Spleen (tissue), 11 donors: Measurements from ENCODE around the gene TUT7. TPM values are rescaled to one million over a fixed set of nuclear protein-coding genes. Genes with fewer than 3 reads are reported as not detected.

Source experiments
- DNase-seq: peaks from one replicate; pipeline ENCODE4 v3.0.0-alpha.2; 2020
- H3K27ac ChIP-seq, 8 donors: fragments of 200-600 bp; sonication (generic) in 7 of 8; 1 replicate in 4 of 8; 2 replicates in 4 of 8; pipeline versions ENCODE4 v1.5.0 to v1.8.0; 2016 to 2021; ENCODE audit warnings: inconsistent platforms in 4 of 8, mild to moderate bottlenecking in 4 of 8, moderate library complexity in 1 of 8
- H3K27me3 ChIP-seq, 7 donors: fragments of 200-600 bp; sonication (generic) in 6 of 7; replicated peaks in 1 of 7; 1 replicate in 4 of 7; 2 replicates in 3 of 7; pipeline versions ENCODE4 v1.5.0 to v1.8.0; 2016 to 2021; ENCODE audit warnings: inconsistent platforms in 3 of 7, mild to moderate bottlenecking in 1 of 7
- H3K36me3 ChIP-seq, 6 donors: fragments of 200-600 bp; sonication (generic) in 5 of 6; 1 replicate in 4 of 6; 2 replicates in 2 of 6; pipeline versions ENCODE4 v1.5.0 to v1.8.0; 2016 to 2021; ENCODE audit warnings: inconsistent platforms in 2 of 6
- H3K4me1 ChIP-seq, 6 donors: fragments of 200-600 bp; sonication (generic) in 5 of 6; 1 replicate in 3 of 6; 2 replicates in 3 of 6; pipeline versions ENCODE4 v1.5.0 to v1.8.0; 2016 to 2021; ENCODE audit warnings: inconsistent platforms in 3 of 6
- H3K4me3 ChIP-seq, 8 donors: fragments of 200-600 bp; sonication (generic) in 7 of 8; 1 replicate in 4 of 8; 2 replicates in 4 of 8; pipeline versions ENCODE4 v1.5.0 to v1.8.0; 2016 to 2021; ENCODE audit warnings: inconsistent platforms in 4 of 8, mild to moderate bottlenecking in 4 of 8, moderate library complexity in 2 of 8
- H3K9me3 ChIP-seq, 8 donors: fragments of 200-600 bp; sonication (generic) in 7 of 8; 1 replicate in 4 of 8; 2 replicates in 4 of 8; pipeline versions ENCODE4 v1.5.0 to v1.8.0; 2016 to 2021; ENCODE audit warnings: inconsistent platforms in 4 of 8
- CTCF ChIP-seq, 11 experiments: fragments of 200-600 bp in 7 of 11; fragments of 450-650 bp in 4 of 11; sonication (generic) in 4 of 11; IDR thresholded peaks in 8 of 11; conservative IDR thresholded peaks in 3 of 11; 1 replicate in 7 of 11; 2 replicates in 4 of 11; pipeline versions ENCODE4 v1.4.0 to v1.8.0; 2016 to 2021; ENCODE audit warnings: antibody characterized with exemption in 11 of 11, inconsistent platforms in 4 of 11, mild to moderate bottlenecking in 1 of 11
- POLR2A ChIP-seq, 3 donors: fragments of 450-650 bp; IDR thresholded peaks; one replicate each; pipeline ENCODE4 v1.5.1; 2017; ENCODE audit warnings: antibody characterized with exemption in 3 of 3, mild to moderate bottlenecking in 1 of 3
- POLR2AphosphoS5 ChIP-seq, 3 donors: sonication (generic); formaldehyde crosslinking; IDR thresholded peaks; one replicate each; pipeline ENCODE4 v1.5.1; 2017; ENCODE audit warnings: antibody characterized with exemption in 3 of 3
- WGBS, 5 donors: extraction: QIAGEN DNeasy Blood & Tissue Kit in 3 of 5; methylation state at CpG; one replicate each; pipeline versions ENCODE4 v1.1.5 to v1.1.7; 2013 to 2018; 5-methylcytosine and 5-hydroxymethylcytosine counted together
- intact Hi-C: fragments of 100-400 bp; cut with DNase I; formaldehyde crosslinking; loops from one replicate; pipeline ENCODE4 v1.15.0; 2023; ENCODE audit warnings: low total_unique reads
- polyA plus RNA-seq, 3 donors: library from polyadenylated mRNA; stranded (reverse); fragments of 200-250 nt; gene quantifications; one replicate each; pipeline ENCODE4 v1.2.1, GENCODE V29; 2013
- total RNA-seq, 7 donors: library from RNA; depleted of rRNA in 3 of 7; stranded (reverse); fragments of >200 nt in 3 of 7; fragmentation: NEBNext Ultra II Directional in 4 of 7; extraction: Animal tissue kit (Norgen Biotek cat#: 25700) in 4 of 7; gene quantifications; one replicate each; pipeline versions ENCODE4 v1.1.0 to v1.2.1, GENCODE V29; 2016 to 2021
- donor health status: healthy with polysubstance abuse.
- donor health status: DM: no; HTN: no; CAD: no; lungs with moderate emphysema.
- donor health status: DM: no; HTN: no; CAD: no.
- donor health status: Bipolar disorder and iron deficiency.
- donor health status: healthy.
- donor health status: DM: no; HTN: no; CAD: no.
- donor health status: DM: yes; HTN: yes; CAD: no.

TUT7 gene
- total and polyA plus RNA-seq, 10 donors = 17.9 to 119 (median 58.8) TPM

DNA sequence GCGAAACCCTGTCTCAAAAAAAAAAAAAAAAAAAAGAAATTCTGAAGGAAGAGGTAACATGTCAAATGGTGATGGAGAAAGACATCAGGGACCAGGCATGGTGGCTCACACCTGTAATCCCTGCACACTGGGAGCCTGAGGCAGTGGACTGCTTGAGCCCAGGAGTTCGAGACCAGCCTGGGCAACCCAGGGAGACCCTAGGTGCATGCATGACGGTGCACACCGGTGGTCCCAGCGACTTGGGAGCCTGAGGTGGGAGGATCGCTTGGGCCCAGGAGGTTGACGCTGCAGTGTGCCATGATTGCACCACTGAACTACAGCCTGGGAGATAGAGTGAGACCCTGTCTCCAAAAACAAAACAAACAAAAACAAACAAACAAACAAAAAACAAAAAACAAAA, 73.6 kb downstream of the TUT7 start:
- peak; percentile 80 for DNase-seq
- Histone ChIP-seq H3K36me3 (peaks cover 0 to 13% (median 0%) of the 10 kb centered on the region in 6 donors), H3K9me3 (no peaks in the 10 kb centered on the region), H3K27ac (no peak overlapping the region), H3K4me3 (peak overlapping the region in 1 of 8 donors; percentile 86), H3K27me3 (no peaks in the 10 kb centered on the region), H3K4me1 (peaks cover 20 to 86% (median 50%) of the 10 kb centered on the region in 6 donors)
- intact Hi-C loops = no loop called here
- 93 to 98% (median 94%) methylated on average over 6 to 7 of the region's 7 CpGs for WGBS, 5 donors
- TF ChIP-seq POLR2AphosphoS5 (IDR thresholded peaks at IDR 0.05) (no peak), POLR2A (IDR thresholded peaks at IDR 0.05) (no peak), CTCF (IDR thresholded peaks at IDR 0.05 in 8 of 11, conservative IDR thresholded peaks at IDR 0.05 in 3 of 11) (no peak)

DNA sequence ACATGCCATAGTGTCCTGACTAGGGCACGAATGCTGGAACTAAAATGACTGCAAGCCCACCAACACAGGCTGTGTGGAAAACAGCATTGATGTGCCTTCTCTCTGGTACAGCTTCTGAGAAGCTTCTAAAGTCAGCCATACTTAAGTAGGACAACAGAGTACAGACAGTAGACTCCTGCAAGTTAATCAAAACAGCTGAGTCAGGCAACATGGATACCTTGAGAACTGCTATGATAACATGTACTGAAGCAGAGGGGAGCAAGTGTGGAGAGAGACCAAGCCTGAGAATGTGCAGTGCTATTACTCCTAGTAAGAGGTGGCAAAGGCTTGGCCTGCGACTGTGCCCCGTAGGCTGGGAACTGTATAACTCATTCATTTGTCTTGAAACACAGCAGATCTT, 74.4 kb downstream of the TUT7 start:
- DNase-seq = no peak
- WGBS, 5 donors = 93 to 99% (median 98%) methylated on average over 3 of the region's 3 CpGs
- Histone ChIP-seq H3K36me3 (peaks cover 0 to 13% (median 0%) of the 10 kb centered on the region in 6 donors), H3K27me3 (no peaks in the 10 kb centered on the region), H3K9me3 (no peaks in the 10 kb centered on the region), H3K4me3 (no peak overlapping the region), H3K4me1 (peaks cover 20 to 86% (median 50%) of the 10 kb centered on the region in 6 donors), H3K27ac (no peak overlapping the region)
- intact Hi-C loops = no loop called here
- no peak for TF ChIP-seq POLR2A (IDR thresholded peaks at IDR 0.05)
- TF ChIP-seq CTCF (IDR thresholded peaks at IDR 0.05 in 8 of 11, conservative IDR thresholded peaks at IDR 0.05 in 3 of 11) = no peak
- TF ChIP-seq POLR2AphosphoS5 (IDR thresholded peaks at IDR 0.05) = no peak

DNA sequence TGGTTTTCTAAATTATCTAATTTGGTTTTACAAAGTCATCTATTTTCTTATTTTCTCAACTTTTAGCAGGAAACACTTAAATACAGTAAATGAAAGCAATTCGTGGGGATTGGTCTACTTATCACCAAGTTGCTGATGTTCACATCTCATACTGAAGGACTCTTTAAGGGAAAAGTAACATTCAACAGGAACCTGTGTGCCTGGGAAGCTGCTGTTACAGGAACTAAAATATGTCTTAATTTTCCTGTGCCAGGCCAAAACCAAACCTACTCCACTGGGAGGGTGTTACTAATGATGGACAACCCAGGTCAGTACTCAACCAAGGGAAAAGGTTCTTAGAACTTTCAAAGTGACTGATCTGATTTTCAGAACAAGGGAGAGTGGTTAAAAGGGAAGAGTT, 77.1 kb downstream of the TUT7 start:
- Histone ChIP-seq H3K27ac (no peak overlapping the region), H3K36me3 (peaks cover 0 to 33% (median 13%) of the 10 kb centered on the region in 6 donors), H3K4me1 (peaks cover 16 to 74% (median 38%) of the 10 kb centered on the region in 6 donors), H3K4me3 (no peak overlapping the region), H3K27me3 (no peaks in the 10 kb centered on the region), H3K9me3 (no peaks in the 10 kb centered on the region)
- DNase-seq = no peak
- TF ChIP-seq CTCF (IDR thresholded peaks at IDR 0.05 in 8 of 11, conservative IDR thresholded peaks at IDR 0.05 in 3 of 11) (no peak), POLR2AphosphoS5 (IDR thresholded peaks at IDR 0.05) (no peak)
- 22 to 53% (median 31%) methylated on average over 1 of the region's 1 CpG for WGBS, 5 donors
- intact Hi-C loops = no loop called here

DNA sequence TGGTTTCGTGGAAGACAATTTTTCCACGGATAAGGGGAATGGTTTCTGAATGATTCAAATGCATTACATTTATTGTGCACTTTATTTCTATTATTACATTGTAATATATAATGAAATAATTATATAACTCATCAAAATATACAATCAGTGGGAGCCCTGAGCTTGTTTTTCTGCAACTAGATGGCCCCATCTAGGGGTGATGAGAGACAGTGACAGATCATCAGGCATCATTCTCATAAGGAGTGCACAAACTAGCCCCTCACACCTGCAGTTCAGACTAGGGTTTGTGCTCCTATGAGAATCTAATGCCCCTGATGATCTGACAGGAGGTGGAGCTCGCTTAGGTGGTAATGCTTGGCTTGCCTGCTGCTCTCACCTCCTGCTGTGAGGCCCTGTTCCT, 78.2 kb downstream of the TUT7 start:
- Histone ChIP-seq H3K9me3 (no peaks in the 10 kb centered on the region), H3K27ac (no peak overlapping the region), H3K4me3 (no peak overlapping the region), H3K4me1 (peaks cover 11 to 65% (median 30%) of the 10 kb centered on the region in 6 donors), H3K36me3 (peaks cover 2 to 44% (median 24%) of the 10 kb centered on the region in 6 donors), H3K27me3 (no peaks in the 10 kb centered on the region)
- no peak for TF ChIP-seq POLR2AphosphoS5 (IDR thresholded peaks at IDR 0.05)
- TF ChIP-seq POLR2A (IDR thresholded peaks at IDR 0.05) = no peak
- TF ChIP-seq CTCF (IDR thresholded peaks at IDR 0.05 in 8 of 11, conservative IDR thresholded peaks at IDR 0.05 in 3 of 11) = no peak
- intact Hi-C loops = no loop called here
- no peak for DNase-seq
- WGBS, 5 donors = 93 to 96% (median 94%) methylated on average over 3 of the region's 3 CpGs
